H7 (cell line): ENCODE measurements around the gene TMEM179B. TPM values are rescaled to one million over a fixed set of nuclear protein-coding genes. Genes with fewer than 3 reads are reported as not detected.

Experiments
- DNase-seq: peaks from one replicate; pipeline ENCODE4 v3.0.0; 2012
- H3K27me3 ChIP-seq: 2 replicates; pipeline ENCODE4 v1.6.0; 2011; ENCODE audit warnings: mild to moderate bottlenecking, low read length; ENCODE audit not compliant: control insufficient read depth, insufficient read depth
- H3K36me3 ChIP-seq: replicated peaks from 2 replicates; pipeline ENCODE4 v1.5.1; 2011; ENCODE audit warnings: low read length; ENCODE audit not compliant: control insufficient read depth, insufficient read depth
- H3K4me3 ChIP-seq: 2 replicates; pipeline ENCODE4 v1.5.1; 2011; ENCODE audit warnings: low read depth, mild to moderate bottlenecking, control low read depth, low read length, moderate library complexity; ENCODE audit not compliant: insufficient read depth
- total RNA-seq: library from RNA; depleted of rRNA; stranded (reverse); fragments of >200 nt; shearing (Covaris generic); gene quantifications from 2 replicates; pipeline ENCODE4 v1.2.3, GENCODE V29; 2014

TMEM179B gene
- total RNA-seq, 1 experiment from 2014 or later = 50.1 TPM

DNA sequence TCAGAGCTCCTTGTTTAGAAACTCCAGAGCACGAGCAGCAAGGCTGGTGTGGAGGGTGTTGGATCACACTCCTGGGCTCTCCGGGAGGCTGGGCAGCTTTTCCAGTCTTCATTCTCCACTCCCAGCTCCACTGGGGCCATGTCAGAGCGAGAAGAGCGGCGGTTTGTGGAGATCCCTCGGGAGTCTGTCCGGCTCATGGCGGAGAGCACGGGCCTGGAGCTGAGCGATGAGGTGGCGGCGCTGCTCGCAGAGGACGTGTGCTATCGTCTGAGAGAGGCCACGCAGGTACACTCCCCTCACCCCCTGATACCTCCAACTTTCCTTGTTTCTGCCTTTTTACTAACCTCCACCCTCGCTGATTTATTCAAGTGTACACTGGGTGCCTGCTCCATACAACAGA is 11.6 kb upstream of the TMEM179B start:
- Histone ChIP-seq H3K4me3 (no peak overlapping the region), H3K27me3 (no peaks in the 10 kb centered on the region), H3K36me3 (peaks cover 17% of the 10 kb centered on the region)
- DNase-seq = no peak

- DNase-seq = no peak
- peaks cover 22% of the 10 kb centered on the region for H3K36me3 ChIP-seq
- no peaks in the 10 kb centered on the region for H3K27me3 ChIP-seq
- H3K4me3 ChIP-seq = no peak overlapping the region
Observed at GRCh38 chr11:62777389-62777788, 9.8 kb upstream of the TMEM179B start.

- peaks cover 25% of the 10 kb centered on the region for H3K36me3 ChIP-seq
- H3K27me3 ChIP-seq = no peaks in the 10 kb centered on the region
- H3K4me3 ChIP-seq = no peak overlapping the region
- no peak for DNase-seq
Observed at GRCh38 chr11:62778441-62778840, 8.8 kb upstream of the TMEM179B start.

GRCh38 chr11:62782753-62783152 is 4.4 kb upstream of the TMEM179B start:
- Histone ChIP-seq H3K27me3 (no peaks in the 10 kb centered on the region), H3K4me3 (no peak overlapping the region), H3K36me3 (peaks cover 14% of the 10 kb centered on the region)
- no peak for DNase-seq

DNA sequence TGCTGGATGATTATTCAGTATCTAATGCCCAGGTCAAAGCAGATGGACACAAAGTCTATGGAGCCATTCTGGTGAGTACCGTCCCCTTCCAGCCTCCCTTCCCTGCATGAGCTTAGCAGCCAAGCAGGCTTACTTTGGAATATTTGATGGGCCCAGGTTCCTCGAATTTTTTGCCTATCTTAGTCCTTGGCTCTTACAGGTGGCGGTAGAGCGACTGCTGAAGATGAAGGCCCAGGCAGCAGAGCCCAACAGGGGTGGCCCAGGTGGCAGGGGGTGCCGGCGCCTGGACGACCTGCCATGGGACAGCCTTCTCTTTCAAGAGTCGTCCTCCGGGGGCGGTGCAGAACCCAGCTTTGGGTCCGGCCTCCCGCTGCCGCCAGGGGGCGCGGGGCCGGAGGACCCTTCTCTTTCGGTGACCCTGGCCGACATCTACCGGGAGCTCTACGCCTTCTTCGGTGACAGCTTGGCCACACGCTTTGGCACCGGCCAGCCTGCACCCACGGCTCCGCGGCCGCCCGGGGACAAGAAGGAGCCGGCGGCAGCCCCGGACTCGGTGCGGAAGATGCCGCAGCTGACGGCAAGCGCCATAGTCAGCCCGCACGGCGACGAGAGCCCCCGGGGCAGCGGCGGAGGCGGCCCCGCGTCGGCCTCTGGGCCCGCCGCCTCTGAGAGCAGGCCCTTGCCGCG is 741 bp upstream of the TMEM179B start:
- Histone ChIP-seq H3K4me3 (peak overlapping the region; percentile 93), H3K36me3 (peaks cover 16% of the 10 kb centered on the region), H3K27me3 (no peaks in the 10 kb centered on the region)
- peak; percentile 98 for DNase-seq

- Histone ChIP-seq H3K4me3 (no peak overlapping the region), H3K36me3 (peaks cover 13% of the 10 kb centered on the region), H3K27me3 (no peaks in the 10 kb centered on the region)
- DNase-seq = peak; percentile 48
Observed at GRCh38 chr11:62788991-62789390, 1.8 kb downstream of the TMEM179B start.

- Histone ChIP-seq H3K27me3 (no peaks in the 10 kb centered on the region), H3K4me3 (no peak overlapping the region), H3K36me3 (peaks cover 19% of the 10 kb centered on the region)
- DNase-seq = no peak
Observed at GRCh38 chr11:62789576-62789975, 2.4 kb downstream of the TMEM179B start.

- DNase-seq = peak; percentile 97
- Histone ChIP-seq H3K27me3 (no peaks in the 10 kb centered on the region), H3K36me3 (peaks cover 33% of the 10 kb centered on the region), H3K4me3 (peak within 1 kb of the TSS; percentile 98)
Observed at GRCh38 chr11:62791501-62792201, 4.4 kb downstream of the TMEM179B start, which contains the start of gene TMEM223. Gene TMEM223 (minus strand): TSS chr11:62792006. CDS start chr11:62791994, 12 bp downstream.

DNA sequence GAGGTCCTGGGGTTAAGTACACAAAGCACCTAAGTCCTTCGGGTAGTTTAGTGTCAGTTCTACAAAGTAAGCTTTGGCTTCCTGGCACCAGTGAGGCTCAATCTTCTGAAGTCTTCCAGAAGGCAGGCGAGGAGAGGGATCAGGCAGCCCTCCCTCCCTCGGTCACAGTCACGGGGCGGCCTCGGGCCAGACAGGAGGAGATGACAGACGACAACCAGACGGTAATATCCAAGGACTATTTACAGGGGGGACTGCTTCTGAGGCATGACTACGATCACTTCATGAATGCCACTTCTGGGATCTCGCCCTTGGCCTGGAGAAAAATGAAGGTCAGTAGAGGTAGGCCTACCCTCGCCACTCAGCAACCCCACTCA is 5.0 kb downstream of the TMEM179B start:
- peak; percentile 70 for DNase-seq
- no peaks in the 10 kb centered on the region for H3K27me3 ChIP-seq
- peaks cover 36% of the 10 kb centered on the region for H3K36me3 ChIP-seq
- H3K4me3 ChIP-seq = 0 out of 2 replicates have a peak overlapping the region, but pooled peaks have one; percentile 5

DNA sequence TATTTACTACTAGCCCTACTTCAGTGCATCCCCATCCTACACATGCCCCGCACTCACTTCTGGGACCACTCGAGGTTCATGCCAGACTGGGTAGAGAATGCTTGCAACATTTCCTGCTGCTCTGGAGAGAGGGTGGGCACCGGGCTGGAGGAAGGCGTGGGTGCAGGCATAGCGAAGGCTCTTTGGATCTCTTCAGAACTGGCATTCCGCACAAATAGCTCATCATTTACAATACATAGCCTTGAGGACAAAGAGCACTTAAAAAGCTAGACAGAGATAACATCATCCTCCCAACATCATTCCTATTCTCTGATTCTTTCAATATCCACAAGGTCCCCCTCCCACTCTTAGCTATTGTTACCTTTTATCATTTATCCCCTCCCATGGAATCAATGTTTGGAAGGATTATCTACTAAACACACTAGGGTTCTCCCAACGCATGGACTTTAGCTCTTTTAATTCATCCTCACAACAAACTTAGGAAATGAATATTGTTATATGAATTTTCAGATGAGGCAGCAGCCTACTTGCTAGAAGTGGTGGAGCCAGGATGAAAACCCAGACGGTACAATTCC is 7.1 kb downstream of the TMEM179B start:
- peaks cover 39% of the 10 kb centered on the region for H3K36me3 ChIP-seq
- no peaks in the 10 kb centered on the region for H3K27me3 ChIP-seq
- no peak for DNase-seq
- no peak overlapping the region for H3K4me3 ChIP-seq

- H3K4me3 ChIP-seq = no peak overlapping the region
Observed at GRCh38 chr11:62796281-62796680, 9.1 kb downstream of the TMEM179B start.

GRCh38 chr11:62799486-62799885 is 12.3 kb downstream of the TMEM179B start:
- DNase-seq = no peak
- H3K27me3 ChIP-seq = no peaks in the 10 kb centered on the region
- H3K36me3 ChIP-seq = peaks cover 55% of the 10 kb centered on the region
- no peak overlapping the region for H3K4me3 ChIP-seq

More at GRCh38 chr11:62796281-62796680, 9.1 kb downstream of the TMEM179B start:
- Histone ChIP-seq H3K27me3 (no peaks in the 10 kb centered on the region), H3K36me3 (peaks cover 50% of the 10 kb centered on the region)
- DNase-seq = no peak

DNA sequence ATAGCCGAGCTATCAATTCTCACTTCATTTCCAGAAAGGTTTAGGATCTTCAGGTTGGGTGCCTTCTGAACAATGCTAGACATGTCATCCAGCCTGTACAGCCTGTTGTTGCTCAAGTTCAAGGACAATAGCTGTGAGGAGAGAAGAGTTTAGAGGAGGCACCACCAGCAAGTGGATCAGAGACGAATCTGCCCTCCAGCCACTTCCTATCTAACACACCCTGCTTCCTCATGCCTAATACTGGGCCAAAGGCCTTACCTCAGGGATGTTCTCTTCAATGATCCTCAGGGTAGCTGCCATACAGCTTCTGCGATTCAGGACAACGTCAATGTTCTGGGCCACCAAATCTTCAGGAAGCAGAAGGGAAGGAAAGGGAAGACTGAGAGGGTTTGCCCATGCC is 13.9 kb downstream of the TMEM179B start:
- DNase-seq = no peak
- Histone ChIP-seq H3K4me3 (no peak overlapping the region), H3K36me3 (peaks cover 44% of the 10 kb centered on the region), H3K27me3 (no peaks in the 10 kb centered on the region)

DNA sequence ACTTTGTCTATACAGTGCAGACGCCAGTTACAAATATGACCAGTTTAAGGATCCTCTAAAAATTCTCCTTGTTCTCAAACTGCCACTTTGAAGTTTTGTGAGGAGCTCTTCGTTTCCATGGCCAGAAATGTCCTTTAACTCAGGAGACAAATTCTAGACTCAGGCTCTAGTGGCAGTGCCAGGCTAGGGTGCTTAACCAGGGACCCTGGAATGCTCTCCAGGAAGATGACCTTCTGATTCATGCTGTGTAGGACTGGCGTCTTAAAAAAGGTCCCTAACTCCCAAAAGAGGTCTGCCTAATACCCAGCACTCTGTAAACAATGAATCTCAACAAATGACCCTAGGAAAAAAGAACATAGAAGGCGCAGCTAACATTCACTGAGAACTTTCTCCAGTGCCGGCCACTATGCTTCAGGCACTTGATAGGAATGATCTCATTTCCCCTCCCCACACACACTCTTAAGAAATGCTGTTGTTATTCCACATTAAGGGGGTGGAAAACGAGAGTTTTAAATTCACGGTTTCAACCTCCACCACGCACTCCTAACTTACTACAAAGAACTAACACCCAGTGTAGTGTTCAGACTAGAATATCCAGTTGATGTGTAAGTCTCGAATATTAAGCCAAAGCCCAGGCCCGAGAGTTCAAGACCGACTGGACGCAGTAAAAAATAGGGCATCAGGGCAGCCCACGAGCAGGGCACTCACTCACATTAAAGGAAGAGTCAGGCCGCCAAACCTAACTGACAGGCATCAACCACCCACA is 17.3 kb downstream of the TMEM179B start:
- peak overlapping the region; percentile 78 for H3K4me3 ChIP-seq
- peaks cover 29% of the 10 kb centered on the region for H3K36me3 ChIP-seq
- no peak for DNase-seq
- H3K27me3 ChIP-seq = no peaks in the 10 kb centered on the region
